ENCODE data around the gene SLC26A1.

GRCh38 chr4:978957-979701, 14.1 kb downstream of the SLC26A1 start:
- no peak for TF ChIP-seq CTCF (IDR thresholded peaks at IDR 0.05)
- TF ChIP-seq POLR2A (IDR thresholded peaks at IDR 0.05) = no peak
- no peak for TF ChIP-seq EP300 (IDR thresholded peaks at IDR 0.05; ENCODE audit: low read depth)

Measured in transverse colon (tissue), 3 donors.